Measurements from ENCODE around the gene TNFRSF1A. TPM values are rescaled to one million over a fixed set of nuclear protein-coding genes. Genes with fewer than 3 reads are reported as not detected.

TNFRSF1A gene
- total RNA-seq, 6 donors from 2014 or later = 140 to 425 (median 202) TPM

GRCh38 chr12:6334940-6335450 lies 6.9 kb downstream of the TNFRSF1A start:
- WGBS, 2 donors = 24 to 33% methylated on average over 13 of the region's 13 CpGs
- DNase-seq (no peak), ATAC-seq (ENCODE audit: low FRiP score in 2 of 2) (no peak)
- TF ChIP-seq EP300 (IDR thresholded peaks at IDR 0.05) (no peak), POLR2AphosphoS5 (IDR thresholded peaks at IDR 0.05) (peak in 1 of 2 donors; percentile 60), CTCF (IDR thresholded peaks at IDR 0.05) (no peak), POLR2A (IDR thresholded peaks at IDR 0.05) (no peak)
- Histone ChIP-seq H3K9me3 (no peaks in the 10 kb centered on the region), H3K4me3 (peak overlapping the region in 3 of 4 donors; percentile 68 to 93 (median 75)), H3K4me1 (peaks cover 72 to 84% (median 78%) of the 10 kb centered on the region in 4 donors), H3K27me3 (no peaks in the 10 kb centered on the region), H3K36me3 (peaks cover 25 to 50% (median 43%) of the 10 kb centered on the region in 4 donors), H3K27ac (peak overlapping the region; percentile 94 to 100 (median 98))

- no peak for ATAC-seq (ENCODE audit: low FRiP score in 2 of 2)
- Histone ChIP-seq H3K27me3 (no peaks in the 10 kb centered on the region), H3K27ac (peak overlapping the region; percentile 94 to 100 (median 98)), H3K4me3 (peak overlapping the region in 1 of 4 donors; percentile 93), H3K9me3 (no peaks in the 10 kb centered on the region), H3K4me1 (peaks cover 66 to 87% (median 75%) of the 10 kb centered on the region in 4 donors), H3K36me3 (peaks cover 31 to 55% (median 50%) of the 10 kb centered on the region in 4 donors)
- 39 to 51% methylated on average over 5 of the region's 5 CpGs for WGBS, 2 donors
- no peak for DNase-seq
- TF ChIP-seq POLR2AphosphoS5 (IDR thresholded peaks at IDR 0.05) = no peak
- TF ChIP-seq EP300 (IDR thresholded peaks at IDR 0.05) = no peak
- TF ChIP-seq POLR2A (IDR thresholded peaks at IDR 0.05) = no peak
- no peak for TF ChIP-seq CTCF (IDR thresholded peaks at IDR 0.05)
These were observed 7.5 kb downstream of the TNFRSF1A start for GRCh38 chr12:6334359-6334758.

- WGBS, 2 donors = 44 to 83% methylated on average over 9 of the region's 9 CpGs
- Histone ChIP-seq H3K4me1 (peaks cover 58 to 83% (median 74%) of the 10 kb centered on the region in 4 donors), H3K4me3 (peak overlapping the region in 1 of 4 donors; percentile 11), H3K9me3 (no peaks in the 10 kb centered on the region), H3K36me3 (peaks cover 39 to 63% (median 57%) of the 10 kb centered on the region in 4 donors), H3K27me3 (no peaks in the 10 kb centered on the region), H3K27ac (peak overlapping the region; percentile 94 to 100 (median 98))
- no peak for DNase-seq
- no peak for ATAC-seq (ENCODE audit: low FRiP score in 2 of 2)
- TF ChIP-seq CTCF (IDR thresholded peaks at IDR 0.05) = no peak
- TF ChIP-seq POLR2A (IDR thresholded peaks at IDR 0.05) = peak in 1 of 4 donors; percentile 19
- TF ChIP-seq POLR2AphosphoS5 (IDR thresholded peaks at IDR 0.05) = peak in 1 of 2 donors; percentile 21
- no peak for TF ChIP-seq EP300 (IDR thresholded peaks at IDR 0.05)
These were observed 8.3 kb downstream of the TNFRSF1A start for GRCh38 chr12:6333566-6333965.

- peaks cover 53 to 79% (median 74%) of the 10 kb centered on the region in 4 donors for H3K4me1 ChIP-seq
- H3K36me3 ChIP-seq = peaks cover 45 to 68% (median 63%) of the 10 kb centered on the region in 4 donors
- no peak for TF ChIP-seq EP300 (IDR thresholded peaks at IDR 0.05)
- TF ChIP-seq POLR2A (IDR thresholded peaks at IDR 0.05) = no peak
- peak in 1 of 6 experiments; percentile 19 for TF ChIP-seq CTCF (IDR thresholded peaks at IDR 0.05)
- no peak for TF ChIP-seq POLR2AphosphoS5 (IDR thresholded peaks at IDR 0.05)
- peak in 1 of 2 donors; percentile 76 for DNase-seq
- H3K27ac ChIP-seq = peak overlapping the region; percentile 94 to 100 (median 98)
- WGBS, 2 donors = 42 to 58% methylated on average over 9 of the region's 9 CpGs
- peak overlapping the region in 1 of 4 donors; percentile 11 for H3K4me3 ChIP-seq
- H3K27me3 ChIP-seq = no peaks in the 10 kb centered on the region
- no peaks in the 10 kb centered on the region for H3K9me3 ChIP-seq
- ATAC-seq (ENCODE audit: low FRiP score in 2 of 2) = no peak
These were observed 8.8 kb downstream of the TNFRSF1A start for GRCh38 chr12:6333029-6333428.

Data from upper lobe of left lung (tissue), 6 donors.